Liver (tissue), 3 donors: ENCODE results near the gene TWF2.

Source experiments
- EGR1 ChIP-seq, 2 donors: IDR thresholded peaks; 2 replicates each; pipeline ENCODE4 v1.6.1; 2016 to 2018; ENCODE audit warnings: antibody characterized with exemption in 2 of 2, low read depth in 2 of 2
- GABPA ChIP-seq, 2 donors: IDR thresholded peaks in 1 of 2; conservative IDR thresholded peaks in 1 of 2; 2 replicates each; pipeline ENCODE4 v1.6.1; 2016; ENCODE audit warnings: antibody characterized with exemption in 2 of 2, mild to moderate bottlenecking in 1 of 2, moderate library complexity in 1 of 2
- RAD21 ChIP-seq, 2 donors: IDR thresholded peaks; 2 replicates each; pipeline ENCODE4 v1.6.1; 2016; ENCODE audit warnings: antibody characterized with exemption in 2 of 2, mild to moderate bottlenecking in 2 of 2
- SP1 ChIP-seq: IDR thresholded peaks from 2 replicates; pipeline ENCODE4 v1.6.1; 2018; ENCODE audit warnings: antibody characterized with exemption, mild to moderate bottlenecking
- TAF1 ChIP-seq: conservative IDR thresholded peaks from 2 replicates; pipeline ENCODE4 v1.6.1; 2016; ENCODE audit warnings: antibody characterized with exemption, mild to moderate bottlenecking
- YY1 ChIP-seq: IDR thresholded peaks from 2 replicates; pipeline ENCODE4 v1.6.1; 2016; ENCODE audit warnings: antibody characterized with exemption, mild to moderate bottlenecking
- TF ChIP-seq, protein P1 (sequence below): fragments of 150-350 bp; IDR thresholded peaks from 2 replicates; pipeline ENCODE4 v1.5.1; 2017; ENCODE audit warnings: improper control_type of control experiment, low read depth, low read length; ENCODE audit not compliant: missing input control
- TF ChIP-seq, protein P2 (sequence below): IDR thresholded peaks from 2 replicates; pipeline ENCODE4 v1.6.1; 2016; ENCODE audit warnings: antibody characterized with exemption
- TF ChIP-seq, protein P3 (sequence below): IDR thresholded peaks from 2 replicates; pipeline ENCODE4 v1.6.1; 2016; ENCODE audit warnings: antibody characterized with exemption
- TF ChIP-seq, protein P4 (sequence below): IDR thresholded peaks from 2 replicates; pipeline ENCODE4 v1.6.1; 2016; ENCODE audit warnings: antibody characterized with exemption
- TF ChIP-seq, protein P5 (sequence below): IDR thresholded peaks from 2 replicates; pipeline ENCODE4 v1.6.1; 2016; ENCODE audit warnings: antibody characterized with exemption, mild to moderate bottlenecking
- donor health status: healthy.
- donor health status: healthy.

DNA sequence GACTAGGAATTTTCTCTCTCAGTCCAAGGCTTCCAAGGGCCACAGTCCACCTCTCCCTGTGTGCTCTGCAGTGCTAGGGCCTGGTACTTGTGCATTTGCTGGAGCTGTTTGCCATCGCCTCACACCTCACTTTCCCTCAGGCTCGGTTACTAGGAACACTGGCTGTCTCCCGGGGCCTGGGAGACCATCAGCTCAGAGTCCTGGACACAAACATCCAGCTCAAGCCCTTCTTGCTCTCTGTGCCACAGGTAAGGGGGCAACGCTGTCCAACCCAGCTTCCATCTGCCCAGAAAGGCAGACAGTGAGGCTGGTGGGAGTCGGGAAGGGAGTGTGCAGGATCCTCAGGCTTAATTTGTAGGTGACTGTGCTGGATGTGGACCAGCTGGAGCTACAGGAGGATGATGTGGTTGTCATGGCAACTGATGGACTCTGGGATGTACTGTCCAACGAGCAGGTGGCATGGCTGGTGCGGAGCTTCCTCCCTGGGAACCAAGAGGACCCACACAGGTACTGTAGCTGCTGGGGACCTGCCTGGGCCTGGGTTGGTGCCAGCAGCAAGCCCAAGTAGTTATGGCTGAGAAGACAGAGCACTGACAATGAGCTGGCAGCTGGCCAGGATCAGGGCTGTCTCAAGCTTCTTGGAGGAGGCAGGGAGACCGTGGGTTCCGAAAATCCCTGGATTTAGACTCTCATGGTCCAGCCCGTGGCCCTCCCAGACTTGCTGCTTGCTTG is 10.0 kb upstream of the TWF2 start:
- TF ChIP-seq, protein P1, sequence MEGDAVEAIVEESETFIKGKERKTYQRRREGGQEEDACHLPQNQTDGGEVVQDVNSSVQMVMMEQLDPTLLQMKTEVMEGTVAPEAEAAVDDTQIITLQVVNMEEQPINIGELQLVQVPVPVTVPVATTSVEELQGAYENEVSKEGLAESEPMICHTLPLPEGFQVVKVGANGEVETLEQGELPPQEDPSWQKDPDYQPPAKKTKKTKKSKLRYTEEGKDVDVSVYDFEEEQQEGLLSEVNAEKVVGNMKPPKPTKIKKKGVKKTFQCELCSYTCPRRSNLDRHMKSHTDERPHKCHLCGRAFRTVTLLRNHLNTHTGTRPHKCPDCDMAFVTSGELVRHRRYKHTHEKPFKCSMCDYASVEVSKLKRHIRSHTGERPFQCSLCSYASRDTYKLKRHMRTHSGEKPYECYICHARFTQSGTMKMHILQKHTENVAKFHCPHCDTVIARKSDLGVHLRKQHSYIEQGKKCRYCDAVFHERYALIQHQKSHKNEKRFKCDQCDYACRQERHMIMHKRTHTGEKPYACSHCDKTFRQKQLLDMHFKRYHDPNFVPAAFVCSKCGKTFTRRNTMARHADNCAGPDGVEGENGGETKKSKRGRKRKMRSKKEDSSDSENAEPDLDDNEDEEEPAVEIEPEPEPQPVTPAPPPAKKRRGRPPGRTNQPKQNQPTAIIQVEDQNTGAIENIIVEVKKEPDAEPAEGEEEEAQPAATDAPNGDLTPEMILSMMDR, result no peak
- no peak for TF ChIP-seq YY1
- no peak for TF ChIP-seq SP1
- no peak for TF ChIP-seq EGR1 (IDR thresholded peaks at IDR 0.05; ENCODE audit: low read depth in 2 of 2)
- TF ChIP-seq TAF1, result no peak
- no peak for TF ChIP-seq RAD21 (IDR thresholded peaks at IDR 0.05)
- no peak for TF ChIP-seq GABPA (IDR thresholded peaks at IDR 0.05 in 1 of 2, conservative IDR thresholded peaks at IDR 0.05 in 1 of 2)
- TF ChIP-seq, protein P2, sequence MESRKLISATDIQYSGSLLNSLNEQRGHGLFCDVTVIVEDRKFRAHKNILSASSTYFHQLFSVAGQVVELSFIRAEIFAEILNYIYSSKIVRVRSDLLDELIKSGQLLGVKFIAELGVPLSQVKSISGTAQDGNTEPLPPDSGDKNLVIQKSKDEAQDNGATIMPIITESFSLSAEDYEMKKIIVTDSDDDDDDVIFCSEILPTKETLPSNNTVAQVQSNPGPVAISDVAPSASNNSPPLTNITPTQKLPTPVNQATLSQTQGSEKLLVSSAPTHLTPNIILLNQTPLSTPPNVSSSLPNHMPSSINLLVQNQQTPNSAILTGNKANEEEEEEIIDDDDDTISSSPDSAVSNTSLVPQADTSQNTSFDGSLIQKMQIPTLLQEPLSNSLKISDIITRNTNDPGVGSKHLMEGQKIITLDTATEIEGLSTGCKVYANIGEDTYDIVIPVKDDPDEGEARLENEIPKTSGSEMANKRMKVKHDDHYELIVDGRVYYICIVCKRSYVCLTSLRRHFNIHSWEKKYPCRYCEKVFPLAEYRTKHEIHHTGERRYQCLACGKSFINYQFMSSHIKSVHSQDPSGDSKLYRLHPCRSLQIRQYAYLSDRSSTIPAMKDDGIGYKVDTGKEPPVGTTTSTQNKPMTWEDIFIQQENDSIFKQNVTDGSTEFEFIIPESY, result no peak
- TF ChIP-seq, protein P3, sequence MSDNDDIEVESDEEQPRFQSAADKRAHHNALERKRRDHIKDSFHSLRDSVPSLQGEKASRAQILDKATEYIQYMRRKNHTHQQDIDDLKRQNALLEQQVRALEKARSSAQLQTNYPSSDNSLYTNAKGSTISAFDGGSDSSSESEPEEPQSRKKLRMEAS, result no peak
- TF ChIP-seq, protein P4, sequence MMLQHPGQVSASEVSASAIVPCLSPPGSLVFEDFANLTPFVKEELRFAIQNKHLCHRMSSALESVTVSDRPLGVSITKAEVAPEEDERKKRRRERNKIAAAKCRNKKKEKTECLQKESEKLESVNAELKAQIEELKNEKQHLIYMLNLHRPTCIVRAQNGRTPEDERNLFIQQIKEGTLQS, result no peak
- TF ChIP-seq, protein P5, sequence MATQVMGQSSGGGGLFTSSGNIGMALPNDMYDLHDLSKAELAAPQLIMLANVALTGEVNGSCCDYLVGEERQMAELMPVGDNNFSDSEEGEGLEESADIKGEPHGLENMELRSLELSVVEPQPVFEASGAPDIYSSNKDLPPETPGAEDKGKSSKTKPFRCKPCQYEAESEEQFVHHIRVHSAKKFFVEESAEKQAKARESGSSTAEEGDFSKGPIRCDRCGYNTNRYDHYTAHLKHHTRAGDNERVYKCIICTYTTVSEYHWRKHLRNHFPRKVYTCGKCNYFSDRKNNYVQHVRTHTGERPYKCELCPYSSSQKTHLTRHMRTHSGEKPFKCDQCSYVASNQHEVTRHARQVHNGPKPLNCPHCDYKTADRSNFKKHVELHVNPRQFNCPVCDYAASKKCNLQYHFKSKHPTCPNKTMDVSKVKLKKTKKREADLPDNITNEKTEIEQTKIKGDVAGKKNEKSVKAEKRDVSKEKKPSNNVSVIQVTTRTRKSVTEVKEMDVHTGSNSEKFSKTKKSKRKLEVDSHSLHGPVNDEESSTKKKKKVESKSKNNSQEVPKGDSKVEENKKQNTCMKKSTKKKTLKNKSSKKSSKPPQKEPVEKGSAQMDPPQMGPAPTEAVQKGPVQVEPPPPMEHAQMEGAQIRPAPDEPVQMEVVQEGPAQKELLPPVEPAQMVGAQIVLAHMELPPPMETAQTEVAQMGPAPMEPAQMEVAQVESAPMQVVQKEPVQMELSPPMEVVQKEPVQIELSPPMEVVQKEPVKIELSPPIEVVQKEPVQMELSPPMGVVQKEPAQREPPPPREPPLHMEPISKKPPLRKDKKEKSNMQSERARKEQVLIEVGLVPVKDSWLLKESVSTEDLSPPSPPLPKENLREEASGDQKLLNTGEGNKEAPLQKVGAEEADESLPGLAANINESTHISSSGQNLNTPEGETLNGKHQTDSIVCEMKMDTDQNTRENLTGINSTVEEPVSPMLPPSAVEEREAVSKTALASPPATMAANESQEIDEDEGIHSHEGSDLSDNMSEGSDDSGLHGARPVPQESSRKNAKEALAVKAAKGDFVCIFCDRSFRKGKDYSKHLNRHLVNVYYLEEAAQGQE, result no peak
